H1 (cell line): ENCODE data around the gene PPIA. TPM values are rescaled to one million over a fixed set of nuclear protein-coding genes. Genes with fewer than 3 reads are reported as not detected.

Experiments used
- CTCF ChIA-PET: fragments of 300-600 bp; sonication (Branson Sonifier 250); formaldehyde crosslinking; loops from one replicate; lab custom pipeline; 2021; ENCODE audit not compliant: partially characterized antibody; lab: Charles Lee
- POLR2A ChIA-PET: fragments of 300-600 bp; sonication (Branson Sonifier 250); formaldehyde crosslinking; loops from one replicate; lab custom pipeline; 2021; ENCODE audit warnings: inconsistent platforms; ENCODE audit not compliant: partially characterized antibody; lab: Charles Lee
- DNase-seq, 2 experiments: peaks; one replicate each; pipeline versions ENCODE4 v3.0.0 to v3.0.0-alpha.2; 2010 to 2022; ENCODE audit warnings: low spot score in 2 of 2, low read depth in 1 of 2, mixed read lengths in 1 of 2
- FAIRE-seq: peaks from 2 replicates; lab custom pipeline; 2011; peaks lifted over from hg19 to GRCh38; lab: Jason Lieb, UNC
- H2AFZ ChIP-seq: 2 replicates; pipeline ENCODE4 v1.8.1; 2012; ENCODE audit warnings: low read length, inconsistent platforms
- H2AK5ac ChIP-seq: 2 replicates; pipeline ENCODE4 v1.6.1; 2013; ENCODE audit warnings: low read depth, low read length
- H2BK120ac ChIP-seq: replicated peaks from 2 replicates; pipeline ENCODE3; 2013; ENCODE audit warnings: low read depth, low read length, inconsistent platforms
- H2BK12ac ChIP-seq: 2 replicates; pipeline ENCODE4 v1.6.1; 2013; ENCODE audit warnings: low read depth, low read length
- H2BK15ac ChIP-seq: 2 replicates; pipeline ENCODE4 v1.6.1; 2013; ENCODE audit warnings: low read length
- H2BK20ac ChIP-seq: 2 replicates; pipeline ENCODE4 v1.6.1; 2013; ENCODE audit warnings: low read length
- H2BK5ac ChIP-seq: 2 replicates; pipeline ENCODE4 v1.6.1; 2013; ENCODE audit warnings: low read depth, low read length
- H3K14ac ChIP-seq: 2 replicates; pipeline ENCODE4 v1.6.1; 2013; ENCODE audit warnings: inconsistent platforms; ENCODE audit not compliant: insufficient read length
- H3K18ac ChIP-seq: 2 replicates; pipeline ENCODE4 v1.6.1; 2013; ENCODE audit warnings: low read length; ENCODE audit errors: extremely low read depth
- H3K23ac ChIP-seq: 2 replicates; pipeline ENCODE4 v1.6.1; 2013; ENCODE audit warnings: inconsistent platforms; ENCODE audit not compliant: insufficient read length
- H3K23me2 ChIP-seq: 2 replicates; pipeline ENCODE4 v1.6.1; 2013; ENCODE audit warnings: low read depth, low read length
- H3K27ac ChIP-seq: 2 replicates; pipeline ENCODE4 v1.6.1; 2011; ENCODE audit warnings: low read depth, low read length, inconsistent platforms
- H3K27me3 ChIP-seq, 4 experiments: replicated peaks in 1 of 4; 1 replicate in 1 of 4; 2 replicates in 3 of 4; pipeline versions ENCODE4 v1.6.1 to v1.8.1; 2011 to 2013; ENCODE audit warnings: low read length in 3 of 4, mild to moderate bottlenecking in 3 of 4, inconsistent platforms in 2 of 4, mixed read lengths in 2 of 4, moderate library complexity in 1 of 4; ENCODE audit not compliant: control insufficient read depth in 3 of 4, insufficient read depth in 3 of 4; ENCODE audit errors: extremely low read depth in 1 of 4
- H3K36me3 ChIP-seq, 4 experiments: 2 replicates each; pipeline versions ENCODE4 v1.6.1 to v1.8.1; 2011 to 2013; ENCODE audit warnings: mild to moderate bottlenecking in 4 of 4, low read length in 3 of 4, moderate library complexity in 2 of 4, control low read depth in 1 of 4, inconsistent platforms in 1 of 4; ENCODE audit not compliant: insufficient read depth in 4 of 4, control insufficient read depth in 2 of 4
- H3K4ac ChIP-seq: replicated peaks from 2 replicates; pipeline ENCODE3; 2013; ENCODE audit warnings: low read length, low read depth, mixed read lengths, inconsistent platforms; ENCODE audit not compliant: insufficient read length
- H3K4me1 ChIP-seq, 4 experiments: replicated peaks in 1 of 4; 1 replicate in 1 of 4; 2 replicates in 3 of 4; pipeline versions ENCODE4 v1.6.1 to v1.8.1; 2011 to 2013; ENCODE audit warnings: low read length in 3 of 4, inconsistent platforms in 2 of 4, mixed read lengths in 1 of 4; ENCODE audit not compliant: insufficient read depth in 4 of 4, control insufficient read depth in 3 of 4
- H3K4me2 ChIP-seq, 2 experiments: 2 replicates each; pipeline versions ENCODE4 v1.6.1 to v1.8.1; 2011 to 2013; ENCODE audit warnings: low read depth in 2 of 2, low read length in 2 of 2, control low read depth in 1 of 2, inconsistent platforms in 1 of 2, mild to moderate bottlenecking in 1 of 2; ENCODE audit not compliant: insufficient read depth in 1 of 2
- H3K4me3 ChIP-seq, 4 experiments: fragments of 200-600, 300-600 bp in 1 of 4; sonication (generic), shearing (Covaris generic), sonication (Bioruptor Twin) in 1 of 4; 2 replicates each; pipeline versions ENCODE4 v1.5.1 to v1.8.1; 2011 to 2016; ENCODE audit warnings: low read length in 4 of 4, low read depth in 3 of 4, control low read depth in 2 of 4, inconsistent platforms in 2 of 4, mild to moderate bottlenecking in 2 of 4, mixed read lengths in 1 of 4, moderate library complexity in 1 of 4; ENCODE audit not compliant: insufficient read depth in 2 of 4; ENCODE audit errors: extremely low read depth in 1 of 4
- H3K56ac ChIP-seq: replicated peaks from 2 replicates; pipeline ENCODE3; 2013; ENCODE audit warnings: low read depth, mild to moderate bottlenecking, mixed read lengths, low read length, inconsistent platforms; ENCODE audit not compliant: insufficient read length
- H3K79me1 ChIP-seq: 2 replicates; pipeline ENCODE4 v1.6.1; 2013; ENCODE audit warnings: low read depth, low read length, control low read depth
- H3K79me2 ChIP-seq, 2 experiments: 2 replicates each; pipeline versions ENCODE4 v1.6.1 to v1.8.1; 2012 to 2013; ENCODE audit warnings: low read length in 2 of 2, mild to moderate bottlenecking in 2 of 2, inconsistent platforms in 1 of 2; ENCODE audit not compliant: insufficient read depth in 2 of 2, control insufficient read depth in 1 of 2
- H3K9ac ChIP-seq, 4 experiments: replicated peaks in 1 of 4; 1 replicate in 1 of 4; 2 replicates in 3 of 4; pipeline versions ENCODE4 v1.6.1 to v1.8.1; 2011 to 2013; ENCODE audit warnings: low read depth in 3 of 4, low read length in 3 of 4, control low read depth in 2 of 4, mild to moderate bottlenecking in 2 of 4, moderate library complexity in 2 of 4, inconsistent platforms in 1 of 4; ENCODE audit errors: extremely low read depth in 1 of 4
- H3K9me3 ChIP-seq, 2 experiments: 2 replicates each; pipeline versions ENCODE4 v1.6.1 to v1.8.1; 2012 to 2013; ENCODE audit warnings: mild to moderate bottlenecking in 2 of 2, moderate library complexity in 2 of 2, control low read depth in 1 of 2, inconsistent platforms in 1 of 2, low read depth in 1 of 2, low read length in 1 of 2, mixed read lengths in 1 of 2; ENCODE audit not compliant: insufficient read depth in 2 of 2
- H4K20me1 ChIP-seq, 2 experiments: replicated peaks in 1 of 2; 2 replicates each; pipeline versions ENCODE3 to v1.8.1; 2011 to 2013; ENCODE audit warnings: inconsistent platforms in 2 of 2, low read length in 2 of 2, mild to moderate bottlenecking in 1 of 2; ENCODE audit not compliant: insufficient read depth in 2 of 2, control insufficient read depth in 1 of 2
- H4K5ac ChIP-seq: 2 replicates; pipeline ENCODE4 v1.6.1; 2013; ENCODE audit warnings: low read length, low read depth, mixed read lengths, inconsistent platforms; ENCODE audit not compliant: insufficient read length
- H4K8ac ChIP-seq: 2 replicates; pipeline ENCODE4 v1.8.0; 2013; ENCODE audit warnings: mild to moderate bottlenecking, moderate library complexity, low read length, inconsistent platforms; ENCODE audit not compliant: insufficient read depth; ENCODE audit errors: extremely low read depth
- H4K91ac ChIP-seq: replicated peaks from 2 replicates; pipeline ENCODE3; 2013; ENCODE audit warnings: low read length, mixed read lengths, inconsistent platforms; ENCODE audit not compliant: insufficient read length
- ATF2 ChIP-seq: IDR thresholded peaks from 2 replicates; pipeline ENCODE4 v1.6.1; 2012; ENCODE audit warnings: low read length, inconsistent platforms
- ATF3 ChIP-seq: IDR thresholded peaks from 2 replicates; pipeline ENCODE4 v1.6.1; 2011; ENCODE audit warnings: low read depth, mild to moderate bottlenecking, low read length; ENCODE audit not compliant: insufficient read depth
- EP300 ChIP-seq, 2 experiments: IDR thresholded peaks; 1 replicate in 1 of 2; 2 replicates in 1 of 2; pipeline ENCODE4 v1.6.1; 2011 to 2012; ENCODE audit warnings: low read depth in 2 of 2, low read length in 2 of 2, mild to moderate bottlenecking in 2 of 2, borderline replicate concordance in 1 of 2, inconsistent platforms in 1 of 2, moderate library complexity in 1 of 2
- HDAC2 ChIP-seq, 2 experiments: fragments of 300-600 bp in 1 of 2; sonication (generic) in 1 of 2; IDR thresholded peaks; 2 replicates each; pipeline ENCODE4 v1.6.1; 2011 to 2012; ENCODE audit warnings: low read depth in 2 of 2, low read length in 2 of 2, mild to moderate bottlenecking in 2 of 2, moderate library complexity in 2 of 2, borderline replicate concordance in 1 of 2, inconsistent platforms in 1 of 2
- JUN ChIP-seq: IDR thresholded peaks from 2 replicates; pipeline ENCODE4 v1.6.1; 2011; ENCODE audit warnings: low read depth, mild to moderate bottlenecking, improper control_type of control experiment, low read length
- MAX ChIP-seq: IDR thresholded peaks from 2 replicates; pipeline ENCODE4 v1.6.1; 2012; ENCODE audit warnings: inconsistent platforms
- POLR2AphosphoS5 ChIP-seq: IDR thresholded peaks from 2 replicates; pipeline ENCODE4 v1.6.1; 2011; ENCODE audit warnings: low read depth, low read length
- SIN3A ChIP-seq, 2 experiments: IDR thresholded peaks in 1 of 2; conservative IDR thresholded peaks in 1 of 2; 2 replicates each; pipeline ENCODE4 v1.6.1; 2011 to 2012; ENCODE audit warnings: low read length in 2 of 2, improper control_type of control experiment in 1 of 2, low read depth in 1 of 2, mild to moderate bottlenecking in 1 of 2
- SP2 ChIP-seq: IDR thresholded peaks from 2 replicates; pipeline ENCODE4 v1.6.1; 2012; ENCODE audit warnings: mild to moderate bottlenecking, low read length, inconsistent platforms
- YY1 ChIP-seq: IDR thresholded peaks from 2 replicates; pipeline ENCODE4 v1.6.1; 2011; ENCODE audit warnings: low read depth, mild to moderate bottlenecking, low read length
- WGBS, 2 experiments: shearing (Covaris generic) in 1 of 2; methylation state at CpG; one replicate each; pipeline versions ENCODE4 v1.1.6 to v1.1.7; 2013 to 2015; ENCODE audit warnings: low lambda C conversion rate in 2 of 2, mixed read lengths in 2 of 2, inconsistent platforms in 1 of 2, low coverage in 1 of 2, missing lambda C conversion rate in 1 of 2; ENCODE audit not compliant: insufficient replicate concordance in 2 of 2, insufficient coverage in 1 of 2, insufficient read length in 1 of 2; ENCODE audit errors: extremely low coverage in 1 of 2, missing lambda C conversion rate in 1 of 2; 5-methylcytosine and 5-hydroxymethylcytosine counted together
- polyA plus RNA-seq, 7 experiments: library from polyadenylated mRNA; depleted of rRNA in 3 of 7; stranded (reverse) in 5 of 7; unstranded in 2 of 7; fragments of >200 nt in 5 of 7; fragments of 200-250 nt in 2 of 7; gene quantifications; 1 replicate in 5 of 7; 2 replicates in 1 of 7; 4 replicates in 1 of 7; pipeline versions ENCODE4 v1.2.1 to v1.2.3, GENCODE V29; 2011 to 2013; ENCODE audit warnings: missing spikeins in 2 of 7, mixed read lengths in 2 of 7
- total RNA-seq: library from RNA; stranded (reverse); fragmentation: NEBNext Ultra II Directional; extraction: Animal tissue kit (Norgen Biotek cat#: 25700); gene quantifications from 2 replicates; pipeline ENCODE4 v1.2.1, GENCODE V29; 2021

PPIA gene
- total and polyA plus RNA-seq, 2 of the 8 experiments (the other 6 are each of a cell fraction or from before 2014, with no cell fraction given) = 2,865 to 5,394 TPM

- H2BK5ac ChIP-seq = no peak overlapping the region
- H3K4me2 ChIP-seq = peak overlapping the region; percentile 98 to 99; a peak in 3 of 4 replicates
- H2BK15ac ChIP-seq = no peak overlapping the region
- no peak overlapping the region for H3K4ac ChIP-seq
- H4K8ac ChIP-seq = no peak overlapping the region
- no peak overlapping the region for H3K56ac ChIP-seq
- peaks cover 8 to 62% of the 10 kb centered on the region in 2 experiments for H3K79me2 ChIP-seq
- peaks cover 0 to 26% (median 11%) of the 10 kb centered on the region in 4 experiments; a peak in 6 of 7 replicates for H3K4me1 ChIP-seq
- H2BK120ac ChIP-seq = no peak overlapping the region
- H2AFZ ChIP-seq = no peak overlapping the region
- no peak overlapping the region for H2BK20ac ChIP-seq
- H3K27me3 ChIP-seq = no peaks in the 10 kb centered on the region; a peak in 1 of 7 replicates
- H3K79me1 ChIP-seq = peaks cover 12% of the 10 kb centered on the region
- no peak overlapping the region for H3K18ac ChIP-seq
- 95% methylated on average over 3 of the region's 3 CpGs; no CpG with 5 or more reads in 1 of the 2 experiments for WGBS, 2 experiments
- H3K4me3 ChIP-seq = peak overlapping the region in 1 of 4 experiments; percentile 6; a peak in 1 of 8 replicates
- no peaks in the 10 kb centered on the region for H3K9me3 ChIP-seq
- 0 out of 8 replicates have a peak, but pooled peaks cover 0 to 5% (median 0%) of the 10 kb centered on the region in 4 experiments for H3K36me3 ChIP-seq
- H3K9ac ChIP-seq = no peak overlapping the region
- H4K91ac ChIP-seq = no peak overlapping the region
- CTCF ChIA-PET = interaction anchor here (0.6 to 1.7 kb wide), 6 partner anchors 11 to 184 kb away, joined by 3 to 7 read pairs (median 3); no protein-coding TSS in a partner anchor
- no peak overlapping the region for H2AK5ac ChIP-seq
- no peak overlapping the region for H3K14ac ChIP-seq
- DNase-seq (no peak), FAIRE-seq (no peak)
- H3K23me2 ChIP-seq = peaks cover 7% of the 10 kb centered on the region
- H4K20me1 ChIP-seq = peaks cover 21 to 22% of the 10 kb centered on the region in 2 experiments
- POLR2A ChIA-PET = interaction anchor here (0.8 to 4.8 kb wide), 13 partner anchors 10 to 177 kb away, joined by 3 to 34 read pairs (median 4); partner anchors contain the start of genes DDX56, H2AZ2, OGDH and PPIA
- H3K23ac ChIP-seq = no peak overlapping the region
- no peak overlapping the region for H4K5ac ChIP-seq
- no peak overlapping the region for H3K27ac ChIP-seq
- no peak overlapping the region for H2BK12ac ChIP-seq
- no peak for TF ChIP-seq JUN
- no peak for TF ChIP-seq SP2
- no peak for TF ChIP-seq HDAC2 (IDR thresholded peaks at IDR 0.05; ENCODE audit: borderline replicate concordance in 1 of 2, low read depth in 2 of 2, low read length in 2 of 2)
- TF ChIP-seq EP300 (IDR thresholded peaks at IDR 0.05; ENCODE audit: borderline replicate concordance in 1 of 2, low read depth in 2 of 2, low read length in 2 of 2) = no peak
- TF ChIP-seq MAX = no peak
- no peak for TF ChIP-seq ATF3
- TF ChIP-seq YY1 = no peak
- TF ChIP-seq ATF2 = no peak
- no peak for TF ChIP-seq POLR2AphosphoS5
- TF ChIP-seq SIN3A (conservative IDR thresholded peaks at IDR 0.05 in 1 of 2, IDR thresholded peaks at IDR 0.05 in 1 of 2; ENCODE audit: low read depth in 1 of 2, low read length in 2 of 2) = no peak
Observed at GRCh38 chr7:44750424-44750823, 46.1 kb upstream of the PPIA start.
